Left hindlimb (tissue), 1 donor: ENCODE results near the gene ANO6.

Experiments used
- DNase-seq: peaks from one replicate; pipeline ENCODE4 v3.0.0-alpha.2; 2018

Gene ANO6

GRCh38 chr12:45282411-45282810 lies 66.5 kb downstream of the ANO6 start:
- no peak for DNase-seq

GRCh38 chr12:45284096-45284901 lies 68.4 kb downstream of the ANO6 start:
- DNase-seq, result no peak

- no peak for DNase-seq
Measured at GRCh38 chr12:45285717-45286116, 69.8 kb downstream of the ANO6 start.

- DNase-seq, result no peak
Measured at GRCh38 chr12:45286621-45287020, 70.7 kb downstream of the ANO6 start.

- no peak for DNase-seq
Measured at GRCh38 chr12:45289245-45290215, 73.6 kb downstream of the ANO6 start.

- no peak for DNase-seq
Measured at GRCh38 chr12:45290216-45290605, 74.3 kb downstream of the ANO6 start.

GRCh38 chr12:45291518-45291917 lies 75.6 kb downstream of the ANO6 start:
- DNase-seq, result no peak

GRCh38 chr12:45292486-45293195 lies 76.7 kb downstream of the ANO6 start:
- no peak for DNase-seq

GRCh38 chr12:45294906-45295305 lies 79.0 kb downstream of the ANO6 start:
- DNase-seq, result no peak

- no peak for DNase-seq
Measured at GRCh38 chr12:45296046-45296586, 80.2 kb downstream of the ANO6 start.

GRCh38 chr12:45298047-45298446 lies 82.2 kb downstream of the ANO6 start:
- no peak for DNase-seq

GRCh38 chr12:45298721-45299692 lies 83.1 kb downstream of the ANO6 start:
- no peak for DNase-seq

- DNase-seq, result no peak
Measured at GRCh38 chr12:45302621-45303369, 86.9 kb downstream of the ANO6 start.

GRCh38 chr12:45303945-45304344 lies 88.0 kb downstream of the ANO6 start:
- no peak for DNase-seq

GRCh38 chr12:45304514-45305178 lies 88.8 kb downstream of the ANO6 start:
- DNase-seq, result no peak

- DNase-seq, result no peak
Measured at GRCh38 chr12:45305907-45306306, 90.0 kb downstream of the ANO6 start.

GRCh38 chr12:45309836-45310626 lies 94.1 kb downstream of the ANO6 start:
- no peak for DNase-seq

GRCh38 chr12:45310627-45310968 lies 94.7 kb downstream of the ANO6 start:
- no peak for DNase-seq

GRCh38 chr12:45312012-45312411 lies 96.1 kb downstream of the ANO6 start:
- DNase-seq, result no peak

GRCh38 chr12:45314770-45315169 lies 98.9 kb downstream of the ANO6 start:
- DNase-seq, result no peak
